Endodermal cell (in vitro differentiated cells): ENCODE results near the gene MNX1. TPM values are rescaled to one million over a fixed set of nuclear protein-coding genes. Genes with fewer than 3 reads are reported as not detected.
A peak's percentile ranks its signal among the peaks of the same experiment; 100 is the strongest.

ENCODE experiments used
- DNase-seq: peaks from one replicate; pipeline ENCODE4 v3.0.0-alpha.2; 2017
- H3K27ac ChIP-seq: 2 replicates; pipeline ENCODE4 v1.5.1; 2013; ENCODE audit warnings: mild to moderate bottlenecking, low read depth, low read length, moderate library complexity
- H3K27me3 ChIP-seq: 2 replicates; pipeline ENCODE4 v1.6.1; 2013; ENCODE audit warnings: mild to moderate bottlenecking, low read length, moderate library complexity; ENCODE audit not compliant: insufficient read depth, control insufficient read depth, poor library complexity, severe bottlenecking
- H3K36me3 ChIP-seq: 2 replicates; pipeline ENCODE4 v1.7.0; 2013; ENCODE audit warnings: mild to moderate bottlenecking, low read length, moderate library complexity; ENCODE audit not compliant: control insufficient read depth, insufficient read depth
- H3K4me1 ChIP-seq: one replicate; pipeline ENCODE4 v1.7.0; 2013; ENCODE audit warnings: low read length; ENCODE audit not compliant: control insufficient read depth, insufficient read depth
- H3K4me3 ChIP-seq: 2 replicates; pipeline ENCODE4 v1.5.1; 2013; ENCODE audit warnings: mild to moderate bottlenecking, low read length, moderate library complexity
- H3K9ac ChIP-seq: 2 replicates; pipeline ENCODE4 v1.6.1; 2013; ENCODE audit warnings: mild to moderate bottlenecking, low read length, moderate library complexity; ENCODE audit not compliant: poor library complexity, severe bottlenecking; ENCODE audit errors: extremely low read depth
- H3K9me3 ChIP-seq: 2 replicates; pipeline ENCODE4 v1.6.1; 2013; ENCODE audit warnings: mild to moderate bottlenecking, low read length, moderate library complexity; ENCODE audit not compliant: control insufficient read depth
- H3K27ac Mint-ChIP-seq: 2 replicates; pipeline ENCODE4 v1.8.0; 2020; ENCODE audit warnings: mixed read lengths
- H3K27me3 Mint-ChIP-seq: 2 replicates; pipeline ENCODE4 v1.8.0; 2021; ENCODE audit warnings: mild to moderate bottlenecking, mixed read lengths; ENCODE audit not compliant: insufficient read depth
- H3K36me3 Mint-ChIP-seq: 2 replicates; pipeline ENCODE4 v1.8.0; 2020; ENCODE audit warnings: low read depth, mixed read lengths
- H3K4me1 Mint-ChIP-seq: 2 replicates; pipeline ENCODE4 v1.8.0; 2020; ENCODE audit warnings: mixed read lengths
- H3K4me3 Mint-ChIP-seq: 2 replicates; pipeline ENCODE4 v1.8.0; 2020; ENCODE audit warnings: mild to moderate bottlenecking, moderate library complexity, mixed read lengths
- H3K9me3 Mint-ChIP-seq: 2 replicates; pipeline ENCODE4 v1.8.0; 2020; ENCODE audit warnings: mild to moderate bottlenecking, mixed read lengths
- CTCF ChIP-seq: fragments of 200-600 bp; sonication (generic); conservative IDR thresholded peaks from 2 replicates; pipeline ENCODE4 v1.5.0; 2021; ENCODE audit warnings: antibody characterized with exemption, mild to moderate bottlenecking
- WGBS, 2 experiments: methylation state at CpG; one replicate each; pipeline versions ENCODE4 v1.1.5 to v1.1.7; 2013; ENCODE audit warnings: missing lambda C conversion rate in 2 of 2, mixed read lengths in 1 of 2; ENCODE audit not compliant: insufficient coverage in 1 of 2, insufficient read length in 1 of 2; 5-methylcytosine and 5-hydroxymethylcytosine counted together
- total RNA-seq, 2 donors: library from RNA; stranded (reverse); fragmentation: NEBNext Ultra II Directional in 1 of 2; extraction: Animal tissue kit (Norgen Biotek cat#: 25700) in 1 of 2; gene quantifications; 2 replicates in 1 of 2; 3 replicates in 1 of 2; pipeline ENCODE4 v1.2.1, GENCODE V29; 2021

The MNX1 gene
- total RNA-seq, 2 donors from 2014 or later = 14.5 to 18.7 TPM

- peak; percentile 63 for DNase-seq
- H3K36me3 Mint-ChIP-seq = no peaks in the 10 kb centered on the region
- peaks cover 15% of the 10 kb centered on the region for H3K4me1 Mint-ChIP-seq
- H3K4me3 Mint-ChIP-seq = peak overlapping the region; percentile 39
- no peak for TF ChIP-seq CTCF
- peaks cover 94% of the 10 kb centered on the region for H3K27me3 Mint-ChIP-seq
- no peak overlapping the region for H3K27ac ChIP-seq
- H3K27ac Mint-ChIP-seq = no peak overlapping the region
- no peaks in the 10 kb centered on the region for H3K9me3 ChIP-seq
- H3K4me1 ChIP-seq = no peaks in the 10 kb centered on the region
- H3K9ac ChIP-seq = no peak overlapping the region
- H3K4me3 ChIP-seq = peak overlapping the region; percentile 17
- no peaks in the 10 kb centered on the region for H3K9me3 Mint-ChIP-seq
- WGBS, 2 experiments = 6 to 16% methylated on average over 9 to 57 of the region's 57 CpGs
- peaks cover 89% of the 10 kb centered on the region for H3K27me3 ChIP-seq
- H3K36me3 ChIP-seq = no peaks in the 10 kb centered on the region
Observed at GRCh38 chr7:156998988-156999957, 11.2 kb downstream of the MNX1 start.

DNA sequence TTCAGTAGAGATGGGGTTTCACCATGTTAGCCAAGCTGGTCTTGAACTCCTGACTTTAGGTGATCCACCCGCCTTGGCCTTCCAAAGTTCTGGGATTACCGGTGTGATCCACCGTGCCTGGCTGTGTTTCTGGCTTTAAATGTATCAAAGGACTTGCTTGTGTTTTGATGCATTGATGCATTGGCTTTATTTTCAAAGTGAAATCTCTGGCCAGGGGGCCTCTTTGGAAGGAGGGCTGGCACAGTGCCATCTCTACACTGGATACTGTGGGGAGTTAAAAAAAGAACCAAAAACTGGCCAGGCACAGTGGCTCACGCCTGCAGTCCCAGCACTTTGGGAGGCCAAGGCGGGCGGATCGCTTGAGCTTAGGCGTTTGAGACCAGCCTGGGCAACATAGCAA, 16.0 kb downstream of the MNX1 start:
- Histone ChIP-seq H3K27me3 (peaks cover 40% of the 10 kb centered on the region), H3K9ac (no peak overlapping the region), H3K4me3 (no peak overlapping the region), H3K36me3 (no peaks in the 10 kb centered on the region), H3K27ac (no peak overlapping the region), H3K9me3 (no peaks in the 10 kb centered on the region), H3K4me1 (no peaks in the 10 kb centered on the region)
- Mint-ChIP-seq H3K36me3 (no peaks in the 10 kb centered on the region), H3K9me3 (no peaks in the 10 kb centered on the region), H3K4me1 (peaks cover 3% of the 10 kb centered on the region), H3K27me3 (peaks cover 71% of the 10 kb centered on the region), H3K4me3 (no peak overlapping the region), H3K27ac (no peak overlapping the region)
- WGBS, 2 experiments = 91 to 92% methylated on average over 7 to 8 of the region's 8 CpGs
- no peak for TF ChIP-seq CTCF
- no peak for DNase-seq

DNA sequence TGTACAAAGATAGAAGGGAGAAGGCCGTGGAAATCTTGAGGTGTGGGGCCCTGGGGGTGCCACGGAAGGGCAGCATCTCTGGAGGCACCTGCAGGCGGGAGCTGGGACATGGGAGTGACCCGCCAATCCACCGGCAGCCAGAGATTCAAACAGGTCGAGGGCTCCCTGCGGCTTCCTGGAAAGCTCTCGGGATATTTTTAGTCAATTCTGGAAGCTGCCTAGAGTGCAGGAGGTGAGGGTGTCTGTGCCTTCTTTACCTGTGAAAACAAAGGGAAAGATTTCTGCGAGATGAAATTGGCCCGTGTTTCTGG, 16.6 kb downstream of the MNX1 start:
- Mint-ChIP-seq H3K36me3 (no peaks in the 10 kb centered on the region), H3K27ac (no peak overlapping the region), H3K9me3 (no peaks in the 10 kb centered on the region), H3K27me3 (peaks cover 66% of the 10 kb centered on the region), H3K4me3 (no peak overlapping the region), H3K4me1 (no peaks in the 10 kb centered on the region)
- Histone ChIP-seq H3K9me3 (no peaks in the 10 kb centered on the region), H3K4me1 (no peaks in the 10 kb centered on the region), H3K27ac (no peak overlapping the region), H3K9ac (no peak overlapping the region), H3K27me3 (peaks cover 35% of the 10 kb centered on the region), H3K4me3 (no peak overlapping the region), H3K36me3 (no peaks in the 10 kb centered on the region)
- DNase-seq = no peak
- 79 to 89% methylated on average over 6 to 10 of the region's 10 CpGs for WGBS, 2 experiments
- TF ChIP-seq CTCF = no peak
